ENCODE data around the gene EMD.

DNA sequence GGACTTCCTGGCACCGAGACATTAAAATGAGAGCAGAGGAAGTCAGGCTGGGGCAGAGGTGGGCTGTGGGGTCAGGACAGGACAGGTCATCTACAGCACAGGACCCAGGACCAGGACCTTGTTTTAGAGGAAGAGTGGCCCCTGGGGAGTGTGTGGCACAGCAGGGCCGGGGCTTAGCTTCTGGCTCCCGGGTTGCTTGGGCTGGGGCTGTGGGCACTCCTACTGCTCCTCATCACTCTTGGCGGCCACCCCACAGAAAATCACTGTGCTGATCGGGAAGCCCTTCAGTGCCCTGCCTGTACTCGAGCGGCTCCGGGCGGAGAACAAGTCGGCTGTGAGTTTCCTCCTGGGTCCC lies 41.3 kb downstream of the EMD start:
- TF ChIP-seq ZNF24 (IDR thresholded peaks at IDR 0.05) (no peak), POLR2AphosphoS5 (IDR thresholded peaks at IDR 0.05; ENCODE audit: low read length) (no peak), FOS (IDR thresholded peaks at IDR 0.05; ENCODE audit: borderline replicate concordance, extremely low read depth, insufficient read length) (no peak), JUNB (IDR thresholded peaks at IDR 0.05) (no peak), TCF7 (IDR thresholded peaks at IDR 0.05; ENCODE audit: borderline replicate concordance) (no peak), FOXK2 (IDR thresholded peaks at IDR 0.05) (no peak), STAT3 (IDR thresholded peaks at IDR 0.05; ENCODE audit: low read depth, low read length) (no peak), GABPA (IDR thresholded peaks at IDR 0.05; ENCODE audit: low read depth) (no peak), EGR1 (IDR thresholded peaks at IDR 0.05; ENCODE audit: borderline replicate concordance in 1 of 2, low read depth in 2 of 2, low read length in 2 of 2) (no peak), EP300 (IDR thresholded peaks at IDR 0.05; ENCODE audit: borderline replicate concordance in 1 of 2, control insufficient read depth in 1 of 2, low read depth in 2 of 2, low read length in 2 of 2) (no peak), ESRRA (IDR thresholded peaks at IDR 0.05; ENCODE audit: low read length) (no peak), POLR2A (IDR thresholded peaks at IDR 0.05; ENCODE audit: low read depth, low read length) (no peak)
- TF ChIP-seq, protein P1, sequence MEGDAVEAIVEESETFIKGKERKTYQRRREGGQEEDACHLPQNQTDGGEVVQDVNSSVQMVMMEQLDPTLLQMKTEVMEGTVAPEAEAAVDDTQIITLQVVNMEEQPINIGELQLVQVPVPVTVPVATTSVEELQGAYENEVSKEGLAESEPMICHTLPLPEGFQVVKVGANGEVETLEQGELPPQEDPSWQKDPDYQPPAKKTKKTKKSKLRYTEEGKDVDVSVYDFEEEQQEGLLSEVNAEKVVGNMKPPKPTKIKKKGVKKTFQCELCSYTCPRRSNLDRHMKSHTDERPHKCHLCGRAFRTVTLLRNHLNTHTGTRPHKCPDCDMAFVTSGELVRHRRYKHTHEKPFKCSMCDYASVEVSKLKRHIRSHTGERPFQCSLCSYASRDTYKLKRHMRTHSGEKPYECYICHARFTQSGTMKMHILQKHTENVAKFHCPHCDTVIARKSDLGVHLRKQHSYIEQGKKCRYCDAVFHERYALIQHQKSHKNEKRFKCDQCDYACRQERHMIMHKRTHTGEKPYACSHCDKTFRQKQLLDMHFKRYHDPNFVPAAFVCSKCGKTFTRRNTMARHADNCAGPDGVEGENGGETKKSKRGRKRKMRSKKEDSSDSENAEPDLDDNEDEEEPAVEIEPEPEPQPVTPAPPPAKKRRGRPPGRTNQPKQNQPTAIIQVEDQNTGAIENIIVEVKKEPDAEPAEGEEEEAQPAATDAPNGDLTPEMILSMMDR (IDR thresholded peaks at IDR 0.05 in 2 of 3, conservative IDR thresholded peaks at IDR 0.05 in 1 of 3; ENCODE audit: control insufficient read depth in 2 of 3, extremely low read depth in 1 of 3, insufficient read depth in 1 of 3, low read depth in 3 of 3, low read length in 3 of 3), result no peak
- TF ChIP-seq, protein P2, sequence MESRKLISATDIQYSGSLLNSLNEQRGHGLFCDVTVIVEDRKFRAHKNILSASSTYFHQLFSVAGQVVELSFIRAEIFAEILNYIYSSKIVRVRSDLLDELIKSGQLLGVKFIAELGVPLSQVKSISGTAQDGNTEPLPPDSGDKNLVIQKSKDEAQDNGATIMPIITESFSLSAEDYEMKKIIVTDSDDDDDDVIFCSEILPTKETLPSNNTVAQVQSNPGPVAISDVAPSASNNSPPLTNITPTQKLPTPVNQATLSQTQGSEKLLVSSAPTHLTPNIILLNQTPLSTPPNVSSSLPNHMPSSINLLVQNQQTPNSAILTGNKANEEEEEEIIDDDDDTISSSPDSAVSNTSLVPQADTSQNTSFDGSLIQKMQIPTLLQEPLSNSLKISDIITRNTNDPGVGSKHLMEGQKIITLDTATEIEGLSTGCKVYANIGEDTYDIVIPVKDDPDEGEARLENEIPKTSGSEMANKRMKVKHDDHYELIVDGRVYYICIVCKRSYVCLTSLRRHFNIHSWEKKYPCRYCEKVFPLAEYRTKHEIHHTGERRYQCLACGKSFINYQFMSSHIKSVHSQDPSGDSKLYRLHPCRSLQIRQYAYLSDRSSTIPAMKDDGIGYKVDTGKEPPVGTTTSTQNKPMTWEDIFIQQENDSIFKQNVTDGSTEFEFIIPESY (IDR thresholded peaks at IDR 0.05), result no peak
